Endothelial cell of umbilical vein (primary cell): ENCODE results near the gene ASXL1. TPM values are rescaled to one million over a fixed set of nuclear protein-coding genes. Genes with fewer than 3 reads are reported as not detected.

Experiments
- BruUV-seq: library from RNA; stranded (reverse); fragments of 400-500 nt; replicated peaks from 2 replicates; lab custom pipeline; 2021; lab: Mats Ljungman, UMichigan
- CTCF ChIA-PET: fragments of 300-600, 350-600 bp; sonication (Branson Sonifier 250); formaldehyde crosslinking; loops from one replicate; lab custom pipeline; 2021; ENCODE audit warnings: antibody characterized with exemption, inconsistent platforms; lab: Charles Lee
- POLR2A ChIA-PET: fragments of 300-600, 350-600 bp; sonication (Branson Sonifier 250); formaldehyde crosslinking; loops from one replicate; lab custom pipeline; 2021; ENCODE audit warnings: antibody characterized with exemption, inconsistent platforms; lab: Charles Lee
- DNase-seq: peaks from one replicate; pipeline ENCODE4 v3.0.0-alpha.2; 2011; ENCODE audit warnings: low read depth, low spot score
- FAIRE-seq: peaks from 2 replicates; lab custom pipeline; 2011; peaks lifted over from hg19 to GRCh38; lab: Jason Lieb, UNC
- H2AFZ ChIP-seq: 2 replicates; pipeline ENCODE4 v1.6.0; 2012; ENCODE audit warnings: low read depth, low read length, control low read depth, inconsistent platforms
- H3K27ac ChIP-seq: 2 replicates; pipeline ENCODE4 v1.5.1; 2011; ENCODE audit warnings: low read depth, mild to moderate bottlenecking, control low read depth, low read length, moderate library complexity; ENCODE audit not compliant: insufficient read depth
- H3K27me3 ChIP-seq, 2 experiments: 2 replicates each; pipeline versions ENCODE4 v1.6.0 to v1.6.1; 2011; ENCODE audit warnings: low read length in 2 of 2, mixed read lengths in 1 of 2; ENCODE audit not compliant: control insufficient read depth in 2 of 2, insufficient read depth in 2 of 2
- H3K36me3 ChIP-seq, 2 experiments: 2 replicates in 1 of 2; 3 replicates in 1 of 2; pipeline ENCODE4 v1.5.1; 2011; ENCODE audit warnings: low read length in 2 of 2, mild to moderate bottlenecking in 1 of 2, moderate library complexity in 1 of 2; ENCODE audit not compliant: control insufficient read depth in 2 of 2, insufficient read depth in 2 of 2; ENCODE audit errors: extremely low read depth in 1 of 2
- H3K4me1 ChIP-seq: 3 replicates; pipeline ENCODE4 v1.5.1; 2011; ENCODE audit warnings: mild to moderate bottlenecking, low read length; ENCODE audit not compliant: control insufficient read depth, insufficient read depth; ENCODE audit errors: extremely low read depth
- H3K4me2 ChIP-seq: 2 replicates; pipeline ENCODE4 v1.6.1; 2011; ENCODE audit warnings: low read length, control low read depth, mixed read lengths; ENCODE audit not compliant: insufficient read depth
- H3K4me3 ChIP-seq, 3 experiments: fragments of 200-600 bp in 1 of 3; sonication (generic), shearing (Covaris generic) in 1 of 3; replicated peaks in 1 of 3; 2 replicates each; pipeline ENCODE4 v1.5.1; 2011 to 2016; ENCODE audit warnings: control low read depth in 3 of 3, low read length in 3 of 3, mild to moderate bottlenecking in 2 of 3, inconsistent platforms in 1 of 3, low read depth in 1 of 3, moderate library complexity in 1 of 3; ENCODE audit not compliant: insufficient read depth in 1 of 3
- H3K79me2 ChIP-seq: 2 replicates; pipeline ENCODE4 v1.6.0; 2012; ENCODE audit warnings: low read length, inconsistent platforms; ENCODE audit not compliant: control insufficient read depth, insufficient read depth
- H3K9ac ChIP-seq: replicated peaks from 2 replicates; pipeline ENCODE3; 2011; ENCODE audit warnings: low read length, control low read depth; ENCODE audit not compliant: insufficient read depth; ENCODE audit errors: extremely low read depth
- H3K9me1 ChIP-seq: replicated peaks from 3 replicates; pipeline ENCODE4 v1.6.0; 2011; ENCODE audit warnings: mild to moderate bottlenecking, low read length; ENCODE audit not compliant: control insufficient read depth, insufficient read depth; ENCODE audit errors: extremely low read depth
- H3K9me3 ChIP-seq: replicated peaks from 2 replicates; pipeline ENCODE4 v1.5.1; 2012; ENCODE audit warnings: low read length, inconsistent platforms; ENCODE audit not compliant: control insufficient read depth, insufficient read depth
- H4K20me1 ChIP-seq: replicated peaks from 2 replicates; pipeline ENCODE3; 2011; ENCODE audit warnings: mild to moderate bottlenecking, low read length; ENCODE audit not compliant: control insufficient read depth, insufficient read depth; ENCODE audit errors: extremely low read depth
- EZH2 ChIP-seq: IDR thresholded peaks from 2 replicates; pipeline ENCODE4 v1.6.1; 2012; ENCODE audit warnings: borderline replicate concordance, low read depth, mild to moderate bottlenecking, moderate library complexity, low read length, inconsistent platforms; ENCODE audit not compliant: severe bottlenecking
- FOS ChIP-seq: IDR thresholded peaks from 2 replicates; pipeline ENCODE4 v1.6.1; 2011; ENCODE audit warnings: mild to moderate bottlenecking, low read length, moderate library complexity, borderline replicate concordance; ENCODE audit not compliant: insufficient read depth
- GATA2 ChIP-seq: IDR thresholded peaks from 2 replicates; pipeline ENCODE4 v1.7.0; 2011; ENCODE audit warnings: low read depth, mild to moderate bottlenecking, moderate library complexity, mixed read lengths, low read length; ENCODE audit not compliant: insufficient read length, insufficient read depth
- JUN ChIP-seq: IDR thresholded peaks from 2 replicates; pipeline ENCODE4 v1.6.1; 2011; ENCODE audit warnings: borderline replicate concordance, low read depth; ENCODE audit not compliant: insufficient read length, insufficient read depth
- MAX ChIP-seq: IDR thresholded peaks from 2 replicates; pipeline ENCODE4 v1.6.1; 2011; ENCODE audit not compliant: insufficient read depth, insufficient read length
- POLR2A ChIP-seq: IDR thresholded peaks from 2 replicates; pipeline ENCODE4 v1.6.1; 2012; ENCODE audit warnings: low read depth, mild to moderate bottlenecking, control low read depth, low read length
- POLR2AphosphoS5 ChIP-seq: IDR thresholded peaks from 2 replicates; pipeline ENCODE4 v1.6.1; 2012; ENCODE audit warnings: low read depth, mild to moderate bottlenecking, control low read depth, low read length, moderate library complexity; ENCODE audit not compliant: insufficient read depth
- dilution Hi-C: fragments of 300-500 bp; cut with MboI; formaldehyde crosslinking; loops from one replicate; pipeline ENCODE4 v1.15.0; 2019; ENCODE audit warnings: low sequenced_read_pairs; ENCODE audit not compliant: extremely low pct_ligation_motif_present
- intact Hi-C: fragments of 100-400 bp; cut with micrococcal nuclease; formaldehyde crosslinking; loops from one replicate; pipeline ENCODE4 v1.10.0; 2022
- polyA plus RNA-seq, 4 experiments: library from polyadenylated mRNA; depleted of rRNA in 3 of 4; stranded (reverse) in 3 of 4; unstranded in 1 of 4; fragments of >200 nt; gene quantifications; 2 replicates each; pipeline versions ENCODE4 v1.2.1 to v1.2.3, GENCODE V29; 2011 to 2012; ENCODE audit warnings: missing spikeins in 1 of 4
- total RNA-seq: library from RNA; stranded (reverse); gene quantifications from 2 replicates; pipeline ENCODE4 v1.2.3, GENCODE V29; 2021

The ASXL1 gene
- total and polyA plus RNA-seq, 2 donors (not counting 3 experiments of a cell fraction or from before 2014, with no cell fraction given) = 45.4 to 101 TPM

- FAIRE-seq (peak; percentile 70), DNase-seq (peak; percentile 44)
- Histone ChIP-seq H3K9me3 (no peaks in the 10 kb centered on the region), H2AFZ (no peak overlapping the region), H3K4me3 (no peak overlapping the region), H4K20me1 (no peaks in the 10 kb centered on the region), H3K4me1 (peaks cover 29% of the 10 kb centered on the region), H3K27ac (peak overlapping the region; percentile 42), H3K9me1 (no peaks in the 10 kb centered on the region), H3K27me3 (no peaks in the 10 kb centered on the region), H3K79me2 (no peaks in the 10 kb centered on the region), H3K36me3 (peaks cover 0 to 10% of the 10 kb centered on the region in 2 experiments), H3K9ac (no peak overlapping the region), H3K4me2 (no peak overlapping the region)
- intact Hi-C loops (loop anchor here (5.0 kb wide), 2 partner anchors 55 to 110 kb away; partner anchors contain the start of gene KIF3B), dilution Hi-C loops (no loop called here)
- peak; percentile 25 for TF ChIP-seq FOS
- no peak for TF ChIP-seq JUN
- no TSS peak for BruUV-seq
- ChIA-PET CTCF (interaction anchor here (1.1 kb wide), 1 partner anchor 223 kb away, joined by 3 read pairs; the partner anchor contains the start of gene TM9SF4), POLR2A (no interaction called here)
These were observed 25.5 kb upstream of the ASXL1 start for GRCh38 chr20:32332614-32333013.

- Histone ChIP-seq H3K9me1 (no peaks in the 10 kb centered on the region), H3K4me3 (no peak overlapping the region), H3K27ac (peak overlapping the region; percentile 85), H3K9ac (peak overlapping the region; percentile 42), H3K27me3 (no peaks in the 10 kb centered on the region), H3K4me1 (peaks cover 29% of the 10 kb centered on the region), H3K36me3 (peaks cover 0 to 10% of the 10 kb centered on the region in 2 experiments), H3K79me2 (no peaks in the 10 kb centered on the region), H4K20me1 (no peaks in the 10 kb centered on the region), H3K9me3 (no peaks in the 10 kb centered on the region), H3K4me2 (peak overlapping the region; percentile 66), H2AFZ (peak overlapping the region; percentile 75)
- ChIA-PET CTCF (interaction anchor here (0.7 kb wide), 1 partner anchor 133 kb away, joined by 3 read pairs; no protein-coding TSS in a partner anchor), POLR2A (no interaction called here)
- peak; percentile 21 for DNase-seq
- no peak for TF ChIP-seq POLR2A
- no peak for TF ChIP-seq JUN
- no peak for TF ChIP-seq MAX
- no peak for TF ChIP-seq EZH2
- TF ChIP-seq FOS = peak; percentile 34
- TF ChIP-seq POLR2AphosphoS5 = no peak
- TF ChIP-seq GATA2 = no peak
- no TSS peak for BruUV-seq
- dilution Hi-C loops = no loop called here
- peak; percentile 70 for FAIRE-seq
- intact Hi-C loops = loop anchor here (5.0 kb wide), 2 partner anchors 56 to 109 kb away; partner anchors contain the start of gene KIF3B
These were observed 24.7 kb upstream of the ASXL1 start for GRCh38 chr20:32333181-32333987.
